Measurements from ENCODE around the gene NSUN7.

DNA sequence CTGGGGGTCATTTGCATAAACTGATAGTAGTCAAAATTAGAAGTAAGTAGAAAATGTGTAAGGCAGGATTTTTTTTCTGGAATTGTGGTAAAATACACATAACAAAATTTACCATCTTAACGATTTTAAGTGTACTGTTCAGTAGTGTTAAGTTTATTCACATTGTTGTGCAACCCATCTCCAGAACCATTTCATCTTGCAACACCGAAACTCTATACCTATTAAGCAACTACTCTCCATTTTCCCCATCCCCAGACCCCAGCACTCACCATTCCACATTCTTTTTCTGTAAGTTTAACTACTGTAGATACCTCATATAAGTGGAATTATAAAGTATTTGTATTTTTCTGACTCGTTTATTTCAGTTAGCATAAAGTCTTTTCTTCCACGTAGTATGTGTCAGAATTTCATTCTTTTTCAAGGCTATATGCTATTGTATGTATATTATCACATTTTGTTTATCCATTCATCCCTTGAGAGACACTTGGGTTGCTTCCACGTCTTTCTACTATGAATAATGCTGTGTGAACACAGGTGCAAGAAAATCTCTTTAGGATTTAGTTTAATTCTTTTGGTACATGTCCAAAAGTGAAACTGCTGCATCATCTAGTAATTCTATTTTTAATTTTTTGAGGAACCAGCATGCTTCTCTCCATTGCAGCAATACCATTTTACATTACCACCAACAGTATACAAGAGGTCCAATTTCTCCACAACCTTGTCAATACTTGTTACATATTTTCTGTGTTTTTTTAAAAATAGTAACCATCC, 39.1 kb upstream of the NSUN7 start:
- TF ChIP-seq, protein P1, sequence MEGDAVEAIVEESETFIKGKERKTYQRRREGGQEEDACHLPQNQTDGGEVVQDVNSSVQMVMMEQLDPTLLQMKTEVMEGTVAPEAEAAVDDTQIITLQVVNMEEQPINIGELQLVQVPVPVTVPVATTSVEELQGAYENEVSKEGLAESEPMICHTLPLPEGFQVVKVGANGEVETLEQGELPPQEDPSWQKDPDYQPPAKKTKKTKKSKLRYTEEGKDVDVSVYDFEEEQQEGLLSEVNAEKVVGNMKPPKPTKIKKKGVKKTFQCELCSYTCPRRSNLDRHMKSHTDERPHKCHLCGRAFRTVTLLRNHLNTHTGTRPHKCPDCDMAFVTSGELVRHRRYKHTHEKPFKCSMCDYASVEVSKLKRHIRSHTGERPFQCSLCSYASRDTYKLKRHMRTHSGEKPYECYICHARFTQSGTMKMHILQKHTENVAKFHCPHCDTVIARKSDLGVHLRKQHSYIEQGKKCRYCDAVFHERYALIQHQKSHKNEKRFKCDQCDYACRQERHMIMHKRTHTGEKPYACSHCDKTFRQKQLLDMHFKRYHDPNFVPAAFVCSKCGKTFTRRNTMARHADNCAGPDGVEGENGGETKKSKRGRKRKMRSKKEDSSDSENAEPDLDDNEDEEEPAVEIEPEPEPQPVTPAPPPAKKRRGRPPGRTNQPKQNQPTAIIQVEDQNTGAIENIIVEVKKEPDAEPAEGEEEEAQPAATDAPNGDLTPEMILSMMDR (IDR thresholded peaks at IDR 0.05): no peak
- no peak for TF ChIP-seq POLR2A (IDR thresholded peaks at IDR 0.05)
